ENCODE data around the gene PCDHGB4. TPM values are rescaled to one million over a fixed set of nuclear protein-coding genes. Genes with fewer than 3 reads are reported as not detected.
A peak's percentile ranks its signal among the peaks of the same experiment; 100 is the strongest.
"Not testable (repeated sequence)": the region's sequence is repeated elsewhere in the genome, so short reads cannot be mapped to it uniquely, and the experiment has no call there.

Gene PCDHGB4
- polyA plus RNA-seq, 2 of the 4 experiments (the other 2 are of a cell fraction), result 0.90 to 1.5 TPM

- no peak within 1 kb of the TSS for H3K4me3 ChIP-seq
- H3K27ac ChIP-seq, result no peak within 1 kb of the TSS
- no peaks in the 10 kb centered on the region for H3K4me1 ChIP-seq
- ATAC-seq, result no peak
- no peak within 1 kb of the TSS for H3K4me2 ChIP-seq
- WGBS (ENCODE audit: missing lambda C conversion rate), result 73% methylated on average over 27 of the region's 27 CpGs
- peaks cover 55% of the 10 kb centered on the region for H3K9me3 ChIP-seq
- CTCF ChIA-PET, result interaction anchor here (0.8 to 2.5 kb wide), 4 partner anchors 9 to 190 kb away, joined by 3 to 10 read pairs (median 6); partner anchors contain the start of genes PCDHGA5 and PCDHGB1
- DNase-seq (ENCODE audit: low read depth in 1 of 2, low spot score in 1 of 2), result no peak
- no peak for FAIRE-seq
- no peak for TF ChIP-seq ZNF302 (CRISPR knock-in tag; IDR thresholded peaks at IDR 0.05)
- POLR2A ChIA-PET, result no interaction called here
These were observed 13.7 kb upstream of the PCDHGB4 start, which contains the start of gene PCDHGA6 for GRCh38 chr5:141373673-141374317. Gene PCDHGA6 (plus strand): TSS chr5:141373891. CDS start chr5:141374084, 193 bp downstream.

- POLR2A ChIA-PET, result no interaction called here
- Histone ChIP-seq H3K4me1 (no peaks in the 10 kb centered on the region), H3K9me3 (peaks cover 55% of the 10 kb centered on the region), H3K4me2 (no peak overlapping the region), H3K27ac (no peak overlapping the region), H3K4me3 (no peak overlapping the region)
- 55% methylated on average over 13 of the region's 14 CpGs for WGBS (ENCODE audit: missing lambda C conversion rate)
- no peak for FAIRE-seq
- CTCF ChIA-PET, result interaction anchor here (0.8 to 2.5 kb wide), 4 partner anchors 10 to 189 kb away, joined by 3 to 10 read pairs (median 6); partner anchors contain the start of genes PCDHGA5 and PCDHGB1
- no peak for DNase-seq (ENCODE audit: low read depth in 1 of 2, low spot score in 1 of 2)
- no peak for TF ChIP-seq MAZ (IDR thresholded peaks at IDR 0.05; ENCODE audit: borderline replicate concordance, low read depth, low read length)
- TF ChIP-seq HOXB5 (CRISPR knock-in tag; IDR thresholded peaks at IDR 0.05), result no peak
- TF ChIP-seq RNF2 (IDR thresholded peaks at IDR 0.05; ENCODE audit: borderline replicate concordance, low read depth), result no peak
- no peak for TF ChIP-seq JUN (IDR thresholded peaks at IDR 0.05)
- no peak for TF ChIP-seq HDAC2 (IDR thresholded peaks at IDR 0.05)
- ATAC-seq, result no peak
These were observed 12.9 kb upstream of the PCDHGB4 start for GRCh38 chr5:141374627-141375026.

- H3K4me2 ChIP-seq; H3K27ac ChIP-seq; ATAC-seq; H3K4me1 ChIP-seq; POLR2A ChIA-PET; DNase-seq (ENCODE audit: low read depth in 1 of 2, low spot score in 1 of 2); FAIRE-seq; H3K4me3 ChIP-seq: not testable (repeated sequence)
- CTCF ChIA-PET, result interaction anchor here (2.0 to 2.5 kb wide), 2 partner anchors 11 to 183 kb away, joined by 8 to 10 read pairs; partner anchors contain the start of gene PCDHGA5
- H3K9me3 ChIP-seq, result peaks cover 51% of the 10 kb centered on the region
- 65% methylated on average over 14 of the region's 48 CpGs for WGBS (ENCODE audit: missing lambda C conversion rate)
These were observed 11.9 kb upstream of the PCDHGB4 start for GRCh38 chr5:141375444-141376155.

GRCh38 chr5:141382469-141383294 is 4.8 kb upstream of the PCDHGB4 start, which contains the start of gene PCDHGA7:
Gene PCDHGA7 (plus strand): TSS chr5:141382742. CDS start chr5:141382900, 158 bp downstream.
- peak within 1 kb of the TSS; percentile 88 for H3K4me3 ChIP-seq
- H3K9me3 ChIP-seq, result peaks cover 35% of the 10 kb centered on the region
- FAIRE-seq (no peak), ATAC-seq (peak; percentile 96), DNase-seq (ENCODE audit: low read depth in 1 of 2, low spot score in 1 of 2) (peak; percentile 67 to 78)
- ChIA-PET CTCF (interaction anchor here (0.6 to 2.2 kb wide), 33 partner anchors 11 to 562 kb away, joined by 3 to 19 read pairs (median 4); partner anchors contain the start of genes PCDHA5, PCDHGA1, PCDHGA5 and PCDHGB3), POLR2A (interaction anchor here (0.8 to 1.5 kb wide), 3 partner anchors 13 to 181 kb away, joined by 3 to 4 read pairs (median 3); partner anchors contain the start of genes PCDHGB3 and TAF7)
- peak within 1 kb of the TSS; percentile 99 for H3K4me2 ChIP-seq
- no peaks in the 10 kb centered on the region for H3K4me1 ChIP-seq
- no peak for TF ChIP-seq CBX2 (IDR thresholded peaks at IDR 0.05; ENCODE audit: borderline replicate concordance, low read depth)
- peak; percentile 51; the same call in 2 of the 3 replicates for TF ChIP-seq SMC3 (IDR thresholded peaks at IDR 0.05)
- TF ChIP-seq JUN (IDR thresholded peaks at IDR 0.05), result no peak
- TF ChIP-seq RFX5 (IDR thresholded peaks at IDR 0.05), result no peak
- TF ChIP-seq CTCF (IDR thresholded peaks at IDR 0.05), result peak; percentile 80
- no peak for TF ChIP-seq CHD4 (IDR thresholded peaks at IDR 0.05; ENCODE audit: borderline replicate concordance)
- TF ChIP-seq CHD2 (IDR thresholded peaks at IDR 0.05; ENCODE audit: low read length, partially characterized antibody), result no peak
- TF ChIP-seq EHF (CRISPR knock-in tag; IDR thresholded peaks at IDR 0.05), result no peak
- 0 out of 2 replicates have a peak, but pooled peaks have one; percentile 15 for TF ChIP-seq GATA3 (IDR thresholded peaks at IDR 0.05; ENCODE audit: borderline replicate concordance)
- no peak for TF ChIP-seq HMGXB4 (CRISPR knock-in tag; IDR thresholded peaks at IDR 0.05; ENCODE audit: borderline replicate concordance)
- no peak for TF ChIP-seq MAZ (IDR thresholded peaks at IDR 0.05; ENCODE audit: borderline replicate concordance, low read depth, low read length)
- TF ChIP-seq NPAS2 (CRISPR knock-in tag; IDR thresholded peaks at IDR 0.05; ENCODE audit: borderline replicate concordance), result no peak
- TF ChIP-seq ZC3H11A (IDR thresholded peaks at IDR 0.05), result no peak
- TF ChIP-seq RAD21 (conservative IDR thresholded peaks at IDR 0.05 in 1 of 2, IDR thresholded peaks at IDR 0.05 in 1 of 2), result peak; percentile 71 to 78
- no peak for TF ChIP-seq MAX (IDR thresholded peaks at IDR 0.05)
- peak within 1 kb of the TSS; percentile 87 to 88 for H3K27ac ChIP-seq
- 3% methylated on average over 28 of the region's 37 CpGs for WGBS (ENCODE audit: missing lambda C conversion rate)
